ENCODE results near the gene ANKRD22.
"Not testable (repeated sequence)": the region's sequence is repeated elsewhere in the genome, so short reads cannot be mapped to it uniquely, and the experiment has no call there.

The ANKRD22 gene

GRCh38 chr10:88875081-88875480, 23.4 kb upstream of the ANKRD22 start:
- DNase-seq = no peak

GRCh38 chr10:88874281-88874680, 22.6 kb upstream of the ANKRD22 start:
- DNase-seq = no peak

GRCh38 chr10:88873757-88874156, 22.1 kb upstream of the ANKRD22 start:
- no peak for DNase-seq

- no peak for DNase-seq
These were observed 18.4 kb upstream of the ANKRD22 start for GRCh38 chr10:88870089-88870488.

GRCh38 chr10:88866454-88866853, 14.8 kb upstream of the ANKRD22 start:
- no peak for DNase-seq

- DNase-seq = peak; percentile 6
These were observed 13.7 kb upstream of the ANKRD22 start for GRCh38 chr10:88865281-88865876.

- DNase-seq = no peak
These were observed 9.4 kb upstream of the ANKRD22 start for GRCh38 chr10:88861036-88861435.

GRCh38 chr10:88858491-88858890, 6.8 kb upstream of the ANKRD22 start:
- no peak for DNase-seq

GRCh38 chr10:88857831-88858230, 6.2 kb upstream of the ANKRD22 start:
- no peak for DNase-seq

GRCh38 chr10:88854684-88855083, 3.0 kb upstream of the ANKRD22 start:
- no peak for DNase-seq

- DNase-seq = no peak
These were observed 1.7 kb upstream of the ANKRD22 start for GRCh38 chr10:88853155-88853881.

- no peak for DNase-seq
These were observed 683 bp upstream of the ANKRD22 start for GRCh38 chr10:88852327-88852726.

GRCh38 chr10:88850712-88851111, 932 bp downstream of the ANKRD22 start:
- no peak for DNase-seq

GRCh38 chr10:88849234-88849633, 2.4 kb downstream of the ANKRD22 start:
- DNase-seq = no peak

GRCh38 chr10:88848499-88848898, 3.1 kb downstream of the ANKRD22 start:
- no peak for DNase-seq

- no peak for DNase-seq
These were observed 8.5 kb downstream of the ANKRD22 start for GRCh38 chr10:88843171-88843570.

GRCh38 chr10:88841316-88842111, 10.1 kb downstream of the ANKRD22 start:
- no peak for DNase-seq

GRCh38 chr10:88840881-88841280, 10.8 kb downstream of the ANKRD22 start:
- no peak for DNase-seq

GRCh38 chr10:88840104-88840503, 11.5 kb downstream of the ANKRD22 start:
- DNase-seq = no peak

- no peak for DNase-seq
These were observed 12.8 kb downstream of the ANKRD22 start for GRCh38 chr10:88838766-88839350.

GRCh38 chr10:88837632-88838031, 14.0 kb downstream of the ANKRD22 start:
- not testable (repeated sequence) for DNase-seq

GRCh38 chr10:88835910-88836221, 15.8 kb downstream of the ANKRD22 start:
- no peak for DNase-seq

GRCh38 chr10:88835096-88835909, 16.3 kb downstream of the ANKRD22 start:
- DNase-seq = peak; percentile 16

Data from DMS 273 treated with DMSO at 0.1 percent for 48 hours (cell line).